ENCODE results near the gene LAMC3.

DNA sequence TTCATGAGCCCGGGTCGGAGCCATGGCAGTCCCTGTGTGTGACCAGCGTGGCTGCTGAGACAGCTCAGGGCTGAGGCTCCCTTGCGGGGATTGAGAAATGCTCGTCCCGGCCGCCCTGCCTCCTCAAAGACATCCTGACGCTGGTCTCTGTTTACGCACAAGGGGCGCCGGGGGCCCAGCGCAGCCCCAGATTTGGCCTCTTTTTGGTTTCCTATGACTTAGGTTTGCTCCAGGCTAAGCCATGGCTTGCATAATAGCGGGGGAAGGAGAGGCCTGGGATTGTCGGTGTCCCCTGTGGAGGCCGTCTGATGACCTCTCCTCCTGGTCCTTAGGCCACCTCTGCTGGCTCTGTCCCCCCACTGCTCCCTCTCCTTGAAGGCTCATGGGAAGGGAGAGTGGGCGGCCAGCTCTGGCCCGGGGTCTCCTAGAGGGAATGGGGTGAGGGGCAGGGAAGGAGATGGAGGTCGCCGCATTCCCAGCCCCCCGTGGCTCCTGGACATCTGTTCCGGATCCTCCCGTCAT is 3.5 kb downstream of the LAMC3 start:
- TF ChIP-seq, protein P1, sequence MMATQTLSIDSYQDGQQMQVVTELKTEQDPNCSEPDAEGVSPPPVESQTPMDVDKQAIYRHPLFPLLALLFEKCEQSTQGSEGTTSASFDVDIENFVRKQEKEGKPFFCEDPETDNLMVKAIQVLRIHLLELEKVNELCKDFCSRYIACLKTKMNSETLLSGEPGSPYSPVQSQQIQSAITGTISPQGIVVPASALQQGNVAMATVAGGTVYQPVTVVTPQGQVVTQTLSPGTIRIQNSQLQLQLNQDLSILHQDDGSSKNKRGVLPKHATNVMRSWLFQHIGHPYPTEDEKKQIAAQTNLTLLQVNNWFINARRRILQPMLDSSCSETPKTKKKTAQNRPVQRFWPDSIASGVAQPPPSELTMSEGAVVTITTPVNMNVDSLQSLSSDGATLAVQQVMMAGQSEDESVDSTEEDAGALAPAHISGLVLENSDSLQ (IDR thresholded peaks at IDR 0.05): no peak
- TF ChIP-seq NFRKB (IDR thresholded peaks at IDR 0.05) (no peak), SUZ12 (IDR thresholded peaks at IDR 0.05) (no peak), SP1 (IDR thresholded peaks at IDR 0.05) (no peak), FOXM1 (IDR thresholded peaks at IDR 0.05; ENCODE audit: borderline replicate concordance) (no peak), TARDBP (IDR thresholded peaks at IDR 0.05) (no peak), FOXA1 (IDR thresholded peaks at IDR 0.05) (no peak), ELF4 (IDR thresholded peaks at IDR 0.05) (no peak), BHLHE40 (IDR thresholded peaks at IDR 0.05; ENCODE audit: borderline replicate concordance) (no peak), L3MBTL2 (conservative IDR thresholded peaks at IDR 0.05) (no peak), CTBP1 (IDR thresholded peaks at IDR 0.05; ENCODE audit: borderline replicate concordance) (no peak), ZNF384 (IDR thresholded peaks at IDR 0.05) (no peak), HDGF (IDR thresholded peaks at IDR 0.05; ENCODE audit: borderline replicate concordance) (no peak)

Data from HEK293T (cell line).